GM11168 (cell line): ENCODE data around the gene OR4X2.
"Not testable (repeated sequence)": the region's sequence is repeated elsewhere in the genome, so short reads cannot be mapped to it uniquely, and the experiment has no call there.

Experiments used
- in situ Hi-C: fragments of 300-500 bp; cut with MboI; formaldehyde crosslinking; loops from one replicate; pipeline ENCODE4 v1.12.0; 2022; ENCODE audit warnings: low sequenced_read_pairs; ENCODE audit not compliant: unreplicated experiment

OR4X2 gene, protein sequence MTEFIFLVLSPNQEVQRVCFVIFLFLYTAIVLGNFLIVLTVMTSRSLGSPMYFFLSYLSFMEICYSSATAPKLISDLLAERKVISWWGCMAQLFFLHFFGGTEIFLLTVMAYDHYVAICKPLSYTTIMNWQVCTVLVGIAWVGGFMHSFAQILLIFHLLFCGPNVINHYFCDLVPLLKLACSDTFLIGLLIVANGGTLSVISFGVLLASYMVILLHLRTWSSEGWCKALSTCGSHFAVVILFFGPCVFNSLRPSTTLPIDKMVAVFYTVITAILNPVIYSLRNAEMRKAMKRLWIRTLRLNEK

DNA sequence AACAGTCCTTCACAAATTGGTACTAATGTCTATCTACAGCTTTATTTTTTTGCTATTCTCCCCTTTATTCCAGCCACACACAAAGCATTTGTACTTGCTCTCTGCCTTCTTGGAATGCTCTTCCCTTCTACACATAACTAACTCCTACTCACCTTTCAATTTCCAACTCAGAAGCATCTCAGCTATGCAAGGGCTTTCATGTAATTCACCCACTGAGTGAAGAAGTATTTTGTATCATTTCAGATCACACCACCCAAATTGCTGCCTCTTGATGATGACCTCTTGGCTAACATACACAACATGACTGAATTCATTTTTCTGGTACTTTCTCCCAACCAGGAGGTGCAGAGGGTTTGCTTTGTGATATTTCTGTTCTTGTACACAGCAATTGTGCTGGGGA, at the start of gene OR4X2:
Gene OR4X2, plus strand, starts transcription at position 301 of the 400 bp plus-strand sequence. Its CDS starts 0 bp downstream, at position 301.
- in situ Hi-C loops, result no loop called here

DNA sequence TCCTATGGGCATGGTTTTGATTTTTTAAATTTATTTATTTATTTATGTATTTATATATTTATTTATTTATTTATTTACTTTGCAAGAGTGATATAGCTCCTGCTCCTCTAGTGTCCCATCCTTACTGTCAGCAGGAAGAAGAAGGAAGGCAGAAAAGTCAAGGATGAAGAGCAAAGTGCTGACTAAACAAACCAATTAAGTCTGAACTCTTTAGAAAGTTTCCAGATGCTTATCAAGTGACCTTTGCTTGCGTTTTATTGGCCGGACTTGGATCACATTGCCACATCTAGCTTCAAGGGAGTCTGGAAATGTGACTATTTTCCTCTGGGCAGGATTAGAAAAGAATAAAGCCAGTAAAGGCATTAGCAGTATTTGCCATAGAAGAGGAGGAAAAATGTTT, 37.0 kb upstream of the OR4X2 start:
- in situ Hi-C loops, result no loop called here

GRCh38 chr11:48210052-48210451, 34.9 kb upstream of the OR4X2 start:
- in situ Hi-C loops, result no loop called here

GRCh38 chr11:48216510-48216909, 28.4 kb upstream of the OR4X2 start, which contains the start of gene OR4B1:
Gene OR4B1, plus strand, starts transcription at chr11:48216810. Its CDS starts 0 bp downstream, at chr11:48216810.
- in situ Hi-C loops, result no loop called here

GRCh38 chr11:48228761-48229160, 16.1 kb upstream of the OR4X2 start:
- in situ Hi-C loops, result no loop called here

GRCh38 chr11:48230057-48230456, 14.8 kb upstream of the OR4X2 start:
- in situ Hi-C loops, result not testable (repeated sequence)

GRCh38 chr11:48237727-48238126, 7.2 kb upstream of the OR4X2 start:
- in situ Hi-C loops, result no loop called here

GRCh38 chr11:48242501-48242900, 2.4 kb upstream of the OR4X2 start:
- in situ Hi-C loops, result no loop called here

GRCh38 chr11:48248902-48249301, 4.0 kb downstream of the OR4X2 start:
- in situ Hi-C loops, result no loop called here

GRCh38 chr11:48261600-48261999, 16.7 kb downstream of the OR4X2 start:
- in situ Hi-C loops, result no loop called here

GRCh38 chr11:48263423-48263911, 18.6 kb downstream of the OR4X2 start, which contains the start of gene OR4X1:
Gene OR4X1, plus strand, starts transcription at chr11:48263861. Its CDS starts 0 bp downstream, at chr11:48263861.
- in situ Hi-C loops, result no loop called here

- in situ Hi-C loops, result no loop called here
Measured at GRCh38 chr11:48270621-48271020, 25.7 kb downstream of the OR4X2 start.

DNA sequence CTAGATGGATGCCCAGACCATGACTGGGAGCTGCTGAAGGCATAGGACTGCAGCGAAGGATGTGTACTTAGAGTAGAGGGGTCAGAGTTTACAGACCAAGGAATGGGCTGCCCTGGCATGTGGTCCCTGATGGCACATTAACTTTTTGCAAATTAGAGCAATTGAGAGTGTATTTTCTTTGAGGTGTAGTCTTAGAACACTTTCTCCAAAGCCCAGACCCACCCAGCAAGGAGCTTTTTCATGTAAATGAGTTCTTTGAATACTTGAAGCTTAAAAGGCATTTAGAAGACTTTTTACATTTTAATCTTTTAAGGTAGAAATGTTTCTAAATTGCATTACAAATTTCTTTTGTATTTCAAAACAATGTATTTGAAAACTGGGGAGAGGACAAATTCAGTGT, 27.7 kb downstream of the OR4X2 start:
- in situ Hi-C loops, result no loop called here
